ENCODE measurements around the gene METAP1.

DNA sequence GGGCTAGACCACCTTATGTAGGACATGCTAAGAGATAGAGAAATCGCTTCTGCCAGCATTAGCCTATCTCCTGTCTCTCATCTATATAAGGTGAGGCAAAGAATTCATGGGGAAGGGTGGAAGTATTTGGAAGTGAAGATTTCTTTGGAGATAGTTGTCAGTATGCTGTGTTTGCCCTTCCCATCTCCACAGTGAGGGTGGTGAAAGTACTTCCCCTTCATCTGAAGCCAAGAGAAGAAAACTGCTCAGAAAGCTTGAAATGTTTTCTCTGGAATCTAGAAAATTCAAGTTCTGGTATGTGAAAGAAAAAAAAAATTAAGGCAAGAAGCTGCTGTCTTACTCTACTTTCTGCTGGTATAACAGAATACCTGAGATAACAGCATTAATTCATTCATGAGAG, 105.4 kb downstream of the METAP1 start:
- TF ChIP-seq CTCF (IDR thresholded peaks at IDR 0.05): no peak
- TF ChIP-seq EZH2 (IDR thresholded peaks at IDR 0.05; ENCODE audit: borderline replicate concordance, insufficient read depth, low read depth, low read length, poor library complexity, severe bottlenecking): no peak

Measured in B cell (primary cell).